ENCODE measurements around the gene EXOC6B.

- TF ChIP-seq JUN (IDR thresholded peaks at IDR 0.05) (no peak), CTCF (IDR thresholded peaks at IDR 0.05) (no peak), REST (IDR thresholded peaks at IDR 0.05) (no peak), POLR2A (IDR thresholded peaks at IDR 0.05; ENCODE audit: low read length) (no peak), ESRRA (IDR thresholded peaks at IDR 0.05; ENCODE audit: borderline replicate concordance, low read length) (no peak), CHD2 (IDR thresholded peaks at IDR 0.05; ENCODE audit: low read length, partially characterized antibody) (no peak), MAZ (IDR thresholded peaks at IDR 0.05; ENCODE audit: borderline replicate concordance, low read depth, low read length) (no peak), USF2 (IDR thresholded peaks at IDR 0.05) (no peak), HMGXB4 (CRISPR knock-in tag; IDR thresholded peaks at IDR 0.05; ENCODE audit: borderline replicate concordance) (no peak), ZFP36 (IDR thresholded peaks at IDR 0.05; ENCODE audit: borderline replicate concordance, partially characterized antibody) (no peak), ATOH8 (CRISPR knock-in tag; IDR thresholded peaks at IDR 0.05; ENCODE audit: low read depth) (no peak), NR3C1 (IDR thresholded peaks at IDR 0.05) (no peak), POLR2AphosphoS2 (conservative IDR thresholded peaks at IDR 0.05; ENCODE audit: low read length) (no peak)
These were observed 29.1 kb downstream of the EXOC6B start for GRCh38 chr2:72796766-72797165.
